Measurements from ENCODE around the gene TNFRSF6B.
"Not testable (repeated sequence)": the region's sequence is repeated elsewhere in the genome, so short reads cannot be mapped to it uniquely, and the experiment has no call there.

The TNFRSF6B gene

DNA sequence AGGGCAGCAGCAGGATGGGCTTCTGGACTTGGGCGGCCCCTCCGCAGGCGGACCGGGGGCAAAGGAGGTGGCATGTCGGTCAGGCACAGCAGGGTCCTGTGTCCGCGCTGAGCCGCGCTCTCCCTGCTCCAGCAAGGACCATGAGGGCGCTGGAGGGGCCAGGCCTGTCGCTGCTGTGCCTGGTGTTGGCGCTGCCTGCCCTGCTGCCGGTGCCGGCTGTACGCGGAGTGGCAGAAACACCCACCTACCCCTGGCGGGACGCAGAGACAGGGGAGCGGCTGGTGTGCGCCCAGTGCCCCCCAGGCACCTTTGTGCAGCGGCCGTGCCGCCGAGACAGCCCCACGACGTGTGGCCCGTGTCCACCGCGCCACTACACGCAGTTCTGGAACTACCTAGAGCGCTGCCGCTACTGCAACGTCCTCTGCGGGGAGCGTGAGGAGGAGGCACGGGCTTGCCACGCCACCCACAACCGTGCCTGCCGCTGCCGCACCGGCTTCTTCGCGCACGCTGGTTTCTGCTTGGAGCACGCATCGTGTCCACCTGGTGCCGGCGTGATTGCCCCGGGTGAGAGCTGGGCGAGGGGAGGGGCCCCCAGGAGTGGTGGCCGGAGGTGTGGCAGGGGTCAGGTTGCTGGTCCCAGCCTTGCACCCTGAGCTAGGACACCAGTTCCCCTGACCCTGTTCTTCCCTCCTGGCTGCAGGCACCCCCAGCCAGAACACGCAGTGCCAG is at the start of gene TNFRSF6B:
Gene TNFRSF6B (plus strand): TSS at position 25 of the 729 bp plus-strand sequence. CDS start 116 bp downstream, at position 141.
- DNase-seq (ENCODE audit: low read depth in 2 of 2): no peak

- DNase-seq (ENCODE audit: low read depth in 2 of 2): no peak
Observed at GRCh38 chr20:63648190-63648589, 48.3 kb upstream of the TNFRSF6B start.

GRCh38 chr20:63648895-63649589 is 47.4 kb upstream of the TNFRSF6B start:
- DNase-seq (ENCODE audit: low read depth in 2 of 2): no peak

GRCh38 chr20:63650486-63650885 is 46.0 kb upstream of the TNFRSF6B start:
- DNase-seq (ENCODE audit: low read depth in 2 of 2): not testable (repeated sequence)

- DNase-seq (ENCODE audit: low read depth in 2 of 2): no peak
Observed at GRCh38 chr20:63651942-63652191, 44.6 kb upstream of the TNFRSF6B start.

GRCh38 chr20:63652192-63652980 is 44.1 kb upstream of the TNFRSF6B start:
- DNase-seq (ENCODE audit: low read depth in 2 of 2): no peak

DNA sequence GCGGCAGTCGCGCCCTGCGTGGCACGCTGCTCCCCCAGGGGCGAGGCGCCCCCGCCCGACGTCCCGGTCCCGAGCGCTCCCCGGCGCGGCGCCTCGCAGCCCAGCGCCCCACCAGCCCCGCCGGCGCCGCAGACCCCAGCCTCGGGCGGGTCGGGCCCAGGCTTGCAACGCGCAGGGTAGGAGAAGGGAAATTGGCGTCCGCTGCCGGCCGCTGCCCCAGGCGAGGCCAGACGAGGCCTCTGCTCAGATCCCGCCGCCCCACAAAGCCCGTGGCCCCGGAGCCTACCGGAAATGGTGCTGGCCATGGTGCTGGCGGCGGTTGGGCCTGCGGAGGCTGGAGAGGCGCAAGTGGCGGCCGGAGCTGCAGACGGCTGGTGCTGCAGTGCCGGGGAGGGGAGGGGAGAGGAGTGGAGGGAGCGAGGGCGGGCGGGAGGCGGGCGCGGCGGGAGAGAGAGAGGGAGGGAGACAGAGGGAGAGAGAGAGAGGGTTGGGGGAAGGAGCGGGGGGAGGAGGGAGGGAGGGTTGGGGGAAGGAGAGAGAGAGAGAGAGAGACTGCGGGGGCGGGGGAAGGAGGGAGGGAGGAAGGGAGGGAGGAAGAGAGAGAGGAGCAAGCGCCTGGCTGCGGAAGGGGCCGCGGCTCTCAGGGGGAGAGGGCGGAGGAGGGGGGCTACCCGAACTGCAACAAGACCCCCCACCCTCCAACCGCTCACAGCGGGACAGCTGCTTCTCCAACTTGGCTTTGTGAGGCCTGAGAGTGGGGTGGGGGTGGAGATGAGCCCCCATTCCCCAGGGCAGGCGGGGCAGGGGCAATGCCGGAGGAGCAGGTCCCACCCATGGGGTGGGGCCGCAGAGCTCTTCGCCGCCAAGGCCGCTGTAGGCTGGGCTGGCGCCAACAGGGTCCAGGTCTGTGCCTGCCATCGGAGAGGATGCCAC is 43.1 kb upstream of the TNFRSF6B start, which contains the start of gene STMN3:
Gene STMN3 (minus strand): TSS at position 384 of the 933 bp plus-strand sequence. CDS start 79 bp downstream, at position 305.
- peak; percentile 74 to 82 for DNase-seq (ENCODE audit: low read depth in 2 of 2)

DNA sequence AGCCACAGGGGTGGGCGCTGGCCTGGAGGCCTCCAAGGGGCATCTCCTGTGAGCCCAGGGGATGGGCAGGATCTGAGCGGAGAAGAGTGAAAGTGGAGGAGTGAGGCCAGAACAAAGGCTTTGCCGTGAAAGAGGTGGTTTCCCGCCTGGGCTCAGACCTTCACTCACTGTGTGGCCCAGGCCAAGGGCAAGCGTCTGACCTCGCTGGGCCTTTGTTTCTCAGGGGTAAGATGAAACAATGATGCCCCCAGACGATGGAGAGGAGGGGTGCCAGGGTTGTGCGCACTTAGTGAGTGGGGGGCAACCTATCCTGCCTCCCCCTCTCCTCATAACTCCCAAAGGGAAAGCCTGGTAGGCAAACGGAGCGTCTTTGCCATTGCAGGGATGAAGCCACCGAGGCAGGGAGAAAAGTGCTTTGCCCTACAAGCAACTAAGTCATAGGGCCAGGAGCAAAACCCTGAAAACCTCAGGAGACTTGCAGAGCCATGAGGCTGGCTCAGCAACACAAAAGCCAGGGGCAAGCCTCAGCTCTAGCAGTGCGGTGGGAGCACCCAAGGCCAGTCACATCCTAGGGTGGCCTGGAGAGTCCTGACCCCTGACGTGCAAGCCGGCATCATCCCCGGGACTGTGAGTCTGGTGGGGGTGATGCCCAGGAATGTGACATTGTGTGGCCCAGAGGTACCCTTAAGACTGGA is 42.3 kb upstream of the TNFRSF6B start:
- DNase-seq (ENCODE audit: low read depth in 2 of 2): no peak

- no peak for DNase-seq (ENCODE audit: low read depth in 2 of 2)
Observed at GRCh38 chr20:63655249-63655648, 41.2 kb upstream of the TNFRSF6B start.

- no peak for DNase-seq (ENCODE audit: low read depth in 2 of 2)
Observed at GRCh38 chr20:63656451-63656850, 40.0 kb upstream of the TNFRSF6B start.

GRCh38 chr20:63657260-63657936 is 39.1 kb upstream of the TNFRSF6B start:
- no peak for DNase-seq (ENCODE audit: low read depth in 2 of 2)

GRCh38 chr20:63657937-63658748 is 38.3 kb upstream of the TNFRSF6B start, which contains the start of gene RTEL1:
TSS of gene RTEL1 (plus strand) at chr20:63658312. CDS start at chr20:63659403, 1,091 bp downstream.
- peak; percentile 70 to 72 for DNase-seq (ENCODE audit: low read depth in 2 of 2)

GRCh38 chr20:63658749-63659187 is 37.7 kb upstream of the TNFRSF6B start:
- no peak for DNase-seq (ENCODE audit: low read depth in 2 of 2)

- DNase-seq (ENCODE audit: low read depth in 2 of 2): no peak
Observed at GRCh38 chr20:63659370-63659769, 37.1 kb upstream of the TNFRSF6B start.

GRCh38 chr20:63660174-63660573 is 36.3 kb upstream of the TNFRSF6B start:
- DNase-seq (ENCODE audit: low read depth in 2 of 2): not testable (repeated sequence)

DNA sequence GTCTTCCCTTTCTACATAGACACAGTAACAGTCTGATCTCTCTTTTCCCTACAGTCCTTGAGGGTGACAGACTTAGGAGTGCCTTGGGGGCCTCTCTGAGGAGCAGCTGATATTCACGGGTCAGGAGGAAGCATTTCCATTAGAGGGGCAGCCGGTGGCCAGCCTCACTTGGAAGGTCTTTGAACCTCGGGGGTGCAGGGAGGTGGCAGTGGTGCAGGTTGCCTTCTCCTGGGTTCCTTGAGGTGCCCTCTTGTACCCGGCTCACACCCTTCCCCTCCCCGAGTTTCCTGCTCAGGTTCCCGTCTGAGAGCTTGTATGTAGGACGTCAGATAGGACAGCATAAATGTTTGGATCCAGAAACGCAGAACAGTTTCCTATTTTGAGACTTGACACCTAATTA is 35.8 kb upstream of the TNFRSF6B start:
- no peak for DNase-seq (ENCODE audit: low read depth in 2 of 2)

DNA sequence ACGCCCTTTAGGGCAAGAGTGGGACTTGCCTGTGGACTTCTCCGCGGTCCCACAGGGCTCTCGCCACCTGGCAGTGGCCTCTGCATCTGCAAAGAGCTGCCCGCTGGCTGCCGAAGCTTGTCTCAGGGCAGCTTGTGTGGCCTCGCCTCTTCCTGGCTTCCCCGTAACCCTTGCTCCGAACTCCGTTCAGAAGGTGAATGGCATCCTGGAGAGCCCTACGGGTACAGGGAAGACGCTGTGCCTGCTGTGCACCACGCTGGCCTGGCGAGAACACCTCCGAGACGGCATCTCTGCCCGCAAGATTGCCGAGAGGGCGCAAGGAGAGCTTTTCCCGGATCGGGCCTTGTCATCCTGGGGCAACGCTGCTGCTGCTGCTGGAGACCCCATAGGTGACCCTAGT is 35.3 kb upstream of the TNFRSF6B start:
- DNase-seq (ENCODE audit: low read depth in 2 of 2): no peak

- DNase-seq (ENCODE audit: low read depth in 2 of 2): no peak
Observed at GRCh38 chr20:63661959-63662812, 34.3 kb upstream of the TNFRSF6B start.

Data from fibroblast of skin of left biceps (primary cell).